IgD-negative memory B cell (primary cell): ENCODE measurements around the gene ZBTB33. TPM values are rescaled to one million over a fixed set of nuclear protein-coding genes. Genes with fewer than 3 reads are reported as not detected.

Experiments
- H3K27ac Mint-ChIP-seq, 3 donors: one replicate each; pipeline ENCODE4 v1.8.0; 2020 to 2022; ENCODE audit warnings: mild to moderate bottlenecking in 3 of 3, mixed read lengths in 3 of 3, moderate library complexity in 1 of 3
- H3K27me3 Mint-ChIP-seq: one replicate; pipeline ENCODE4 v1.8.0; 2021; ENCODE audit warnings: mixed read lengths
- H3K36me3 Mint-ChIP-seq: one replicate; pipeline ENCODE4 v1.8.0; 2020; ENCODE audit warnings: mild to moderate bottlenecking, mixed read lengths
- H3K4me1 Mint-ChIP-seq, 3 donors: one replicate each; pipeline ENCODE4 v1.8.0; 2020 to 2022; ENCODE audit warnings: mixed read lengths in 3 of 3, mild to moderate bottlenecking in 1 of 3
- H3K4me3 Mint-ChIP-seq, 4 donors: one replicate each; pipeline ENCODE4 v1.8.0; 2020 to 2022; ENCODE audit warnings: mild to moderate bottlenecking in 4 of 4, mixed read lengths in 4 of 4, moderate library complexity in 3 of 4
- H3K9me3 Mint-ChIP-seq, 3 donors: one replicate each; pipeline ENCODE4 v1.8.0; 2020 to 2021; ENCODE audit warnings: mixed read lengths in 3 of 3, mild to moderate bottlenecking in 1 of 3
- polyA plus RNA-seq: library from polyadenylated mRNA; unstranded; fragments of 300-500 nt; fragmentation: Illumina TruSeq; gene quantifications from one replicate; pipeline ENCODE4 v1.2.3, GENCODE V29; 2021

ZBTB33 gene, protein sequence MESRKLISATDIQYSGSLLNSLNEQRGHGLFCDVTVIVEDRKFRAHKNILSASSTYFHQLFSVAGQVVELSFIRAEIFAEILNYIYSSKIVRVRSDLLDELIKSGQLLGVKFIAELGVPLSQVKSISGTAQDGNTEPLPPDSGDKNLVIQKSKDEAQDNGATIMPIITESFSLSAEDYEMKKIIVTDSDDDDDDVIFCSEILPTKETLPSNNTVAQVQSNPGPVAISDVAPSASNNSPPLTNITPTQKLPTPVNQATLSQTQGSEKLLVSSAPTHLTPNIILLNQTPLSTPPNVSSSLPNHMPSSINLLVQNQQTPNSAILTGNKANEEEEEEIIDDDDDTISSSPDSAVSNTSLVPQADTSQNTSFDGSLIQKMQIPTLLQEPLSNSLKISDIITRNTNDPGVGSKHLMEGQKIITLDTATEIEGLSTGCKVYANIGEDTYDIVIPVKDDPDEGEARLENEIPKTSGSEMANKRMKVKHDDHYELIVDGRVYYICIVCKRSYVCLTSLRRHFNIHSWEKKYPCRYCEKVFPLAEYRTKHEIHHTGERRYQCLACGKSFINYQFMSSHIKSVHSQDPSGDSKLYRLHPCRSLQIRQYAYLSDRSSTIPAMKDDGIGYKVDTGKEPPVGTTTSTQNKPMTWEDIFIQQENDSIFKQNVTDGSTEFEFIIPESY
- 11.5 TPM for polyA plus RNA-seq

DNA sequence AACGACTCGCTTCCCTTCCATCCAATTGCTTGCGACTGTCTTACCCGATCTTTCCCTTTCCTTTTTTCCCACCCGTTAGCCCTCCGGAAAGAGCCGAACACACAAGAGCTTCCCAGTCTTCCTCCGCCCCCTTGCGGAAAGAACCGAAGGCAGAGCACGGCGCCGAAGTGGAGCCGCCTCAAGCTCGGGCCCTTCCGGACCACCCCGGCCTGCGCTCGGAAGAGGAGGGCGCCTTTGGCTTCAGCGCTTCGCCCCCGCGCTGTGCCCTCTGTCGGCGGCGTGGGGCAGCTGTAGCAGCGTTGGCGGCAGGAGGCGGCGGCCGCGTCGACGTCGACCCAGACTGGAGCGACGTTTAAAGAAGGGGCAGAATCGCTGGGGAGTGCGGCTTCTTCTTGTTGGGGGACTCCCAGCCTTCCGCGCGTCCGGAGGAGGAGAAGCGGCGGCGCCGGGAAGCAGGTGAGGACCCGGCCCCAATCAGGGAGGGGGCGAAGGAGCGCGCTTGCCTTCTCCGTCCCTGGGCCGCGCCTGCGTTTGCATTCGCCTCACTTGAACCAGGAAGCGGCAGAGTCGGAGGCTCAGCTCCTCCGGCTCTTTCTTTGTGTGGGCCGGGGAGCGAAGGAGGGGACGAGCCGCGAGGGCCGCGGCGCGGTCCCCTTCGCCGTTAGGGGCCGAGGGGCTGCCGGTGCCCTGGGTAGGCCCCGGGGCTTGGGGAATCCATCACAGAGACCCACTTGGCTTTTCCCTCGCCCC, at the start of gene ZBTB33:
TSS of gene ZBTB33 (plus strand) at position 291 of the 750 bp plus-strand sequence. CDS start 2,604 bp downstream, outside the sequence.
- Mint-ChIP-seq H3K27ac (peak within 1 kb of the TSS; percentile 83 to 95 (median 93)), H3K36me3 (no peaks in the 10 kb centered on the region), H3K4me3 (peak within 1 kb of the TSS; percentile 90 to 97 (median 94)), H3K9me3 (peaks cover 0 to 1% (median 0%) of the 10 kb centered on the region in 3 donors), H3K4me1 (peaks cover 5 to 9% (median 6%) of the 10 kb centered on the region in 3 donors), H3K27me3 (peaks cover 3% of the 10 kb centered on the region)

DNA sequence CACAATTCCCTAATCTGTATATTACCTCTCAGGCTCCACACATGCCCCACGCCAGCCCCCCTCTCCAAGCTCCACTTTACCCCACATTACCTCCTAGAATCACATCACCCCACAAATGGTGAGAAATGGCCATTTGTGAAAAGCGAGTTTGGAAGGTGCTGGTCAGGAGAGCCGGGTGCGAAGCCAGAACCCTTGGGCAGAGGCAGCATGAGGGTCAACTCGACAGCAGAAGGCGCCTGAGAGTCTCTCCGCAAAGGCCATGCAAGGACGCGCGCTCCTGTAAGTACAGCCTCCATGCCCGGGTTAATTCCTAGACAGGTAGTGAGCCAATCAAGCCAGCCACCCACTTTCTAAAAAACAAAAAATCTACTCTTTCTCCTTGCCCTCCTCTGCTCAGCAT, 49.8 kb upstream of the ZBTB33 start:
- H3K4me3 Mint-ChIP-seq, result no peak overlapping the region
- H3K9me3 Mint-ChIP-seq, result peaks cover 0 to 1% (median 0%) of the 10 kb centered on the region in 3 donors
- no peak overlapping the region for H3K27ac Mint-ChIP-seq
- H3K4me1 Mint-ChIP-seq, result no peaks in the 10 kb centered on the region
- H3K36me3 Mint-ChIP-seq, result no peaks in the 10 kb centered on the region
- H3K27me3 Mint-ChIP-seq, result peaks cover 3% of the 10 kb centered on the region

DNA sequence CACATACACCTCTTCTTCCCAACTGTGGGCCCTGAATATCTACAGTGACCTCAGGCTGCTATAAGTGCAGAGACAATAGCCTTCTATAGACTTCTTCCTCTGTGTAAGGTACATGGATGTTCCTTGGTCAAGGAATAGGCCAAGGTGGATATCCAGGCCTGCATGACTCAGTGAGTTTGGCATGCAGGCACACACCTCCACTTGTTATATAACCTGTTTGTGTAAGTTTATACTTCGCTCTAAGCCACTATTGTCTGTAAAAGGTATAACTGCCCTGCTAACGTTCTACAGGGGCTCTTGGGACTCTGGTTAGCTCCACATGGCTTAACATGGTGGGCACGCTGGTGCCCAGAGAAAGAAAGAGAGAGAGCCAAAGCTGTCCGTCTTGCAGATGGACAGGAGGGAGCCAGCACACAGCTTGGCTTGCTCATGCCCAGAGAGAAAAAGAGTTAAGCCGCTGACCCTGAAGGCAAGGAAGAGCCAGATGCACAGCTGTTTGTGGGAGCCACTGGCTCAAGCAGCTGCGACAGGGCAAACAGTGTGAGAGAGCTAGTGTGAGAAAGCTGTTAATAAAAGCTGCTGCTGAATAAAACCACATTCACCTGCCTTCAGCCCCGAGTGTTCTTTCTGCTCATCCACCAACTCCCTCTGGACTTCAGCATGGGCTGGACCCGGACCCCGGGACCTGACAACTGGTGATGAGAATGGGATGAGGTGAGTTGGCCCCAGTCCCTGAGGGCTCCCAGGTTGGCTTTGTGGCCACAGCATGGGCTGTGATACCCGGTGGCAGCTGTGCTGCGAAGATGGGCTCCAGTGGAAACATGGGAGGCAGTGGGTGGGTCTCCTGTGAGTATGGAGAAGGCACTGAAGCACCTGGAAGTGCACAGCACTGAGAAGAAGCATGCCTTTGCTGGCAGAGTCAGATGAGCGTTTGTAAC, 44.5 kb upstream of the ZBTB33 start:
- H3K9me3 Mint-ChIP-seq, result no peaks in the 10 kb centered on the region
- no peak overlapping the region for H3K27ac Mint-ChIP-seq
- no peaks in the 10 kb centered on the region for H3K27me3 Mint-ChIP-seq
- H3K4me1 Mint-ChIP-seq, result peaks cover 0 to 3% (median 0%) of the 10 kb centered on the region in 3 donors
- no peak overlapping the region for H3K4me3 Mint-ChIP-seq
- peaks cover 2% of the 10 kb centered on the region for H3K36me3 Mint-ChIP-seq

DNA sequence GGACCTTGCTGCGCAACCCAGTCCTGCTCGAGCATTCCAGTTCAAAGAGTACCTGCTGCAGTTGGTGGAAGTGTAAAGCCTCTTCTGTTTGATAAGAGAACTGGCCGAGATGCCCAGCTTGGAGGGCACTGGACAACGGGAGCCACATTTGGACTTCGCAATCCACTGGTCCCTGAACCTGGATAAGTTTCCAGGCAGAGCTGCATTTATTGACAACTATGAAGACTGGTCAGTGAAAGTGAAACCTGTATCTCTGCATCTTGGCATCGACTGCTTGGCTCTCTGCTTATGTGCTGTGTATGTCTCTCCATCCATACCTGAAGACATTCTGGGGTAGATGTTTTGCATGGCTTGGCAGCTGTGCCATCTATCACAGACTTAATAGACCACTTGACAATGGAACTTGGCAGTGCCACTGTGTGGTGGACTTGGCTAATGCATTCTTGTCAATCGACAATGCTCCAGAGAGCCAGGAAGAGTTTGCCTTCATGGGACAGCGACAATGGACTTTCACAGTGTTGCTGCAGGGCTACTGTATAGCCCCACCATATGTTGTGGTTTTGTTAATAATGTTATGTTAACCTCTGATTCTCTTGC, 43.5 kb upstream of the ZBTB33 start:
- Mint-ChIP-seq H3K36me3 (peaks cover 2% of the 10 kb centered on the region), H3K9me3 (no peaks in the 10 kb centered on the region), H3K27me3 (no peaks in the 10 kb centered on the region), H3K27ac (no peak overlapping the region), H3K4me3 (no peak overlapping the region), H3K4me1 (peaks cover 0 to 3% (median 0%) of the 10 kb centered on the region in 3 donors)

DNA sequence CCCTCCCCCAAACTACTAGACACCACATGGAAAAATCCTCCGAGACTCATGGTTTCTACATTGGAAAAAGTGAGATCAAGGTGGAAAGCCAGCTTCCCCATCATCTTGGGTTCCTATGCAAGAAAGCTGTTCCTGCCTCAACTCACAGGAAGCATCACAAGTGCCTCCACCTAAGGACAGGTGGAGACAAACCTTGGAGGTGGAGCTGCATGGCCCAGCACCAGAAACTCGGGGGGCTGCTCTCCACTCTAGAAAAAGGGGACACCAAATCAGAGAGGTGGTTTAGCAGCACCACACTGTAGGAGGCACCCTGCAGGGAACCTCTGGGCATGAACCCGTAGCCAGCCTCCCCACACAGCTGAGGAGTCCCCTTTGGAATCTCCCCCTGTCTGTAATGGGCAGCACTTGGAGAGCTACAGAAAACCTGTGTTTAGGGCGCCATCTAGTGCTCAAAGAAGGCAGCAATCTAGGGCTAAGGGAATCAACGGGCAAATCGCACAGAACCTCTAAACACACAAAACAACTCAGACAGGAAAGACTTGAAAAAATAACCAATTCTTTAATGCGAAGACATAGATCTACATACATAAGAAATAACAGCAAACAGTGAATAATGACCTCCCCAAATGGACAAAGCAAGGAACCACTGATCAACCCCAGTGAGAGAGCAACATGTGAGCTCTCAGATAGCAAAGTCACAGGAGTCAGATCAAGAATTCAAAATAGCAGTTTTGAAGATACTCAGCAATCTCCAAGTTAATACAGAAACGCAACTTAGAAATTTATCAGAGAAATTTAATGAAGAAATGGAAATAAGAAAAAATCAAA, 37.0 kb upstream of the ZBTB33 start:
- Mint-ChIP-seq H3K27me3 (peaks cover 3% of the 10 kb centered on the region), H3K4me1 (peaks cover 0 to 3% (median 3%) of the 10 kb centered on the region in 3 donors), H3K27ac (peak overlapping the region in 1 of 3 donors; percentile 25), H3K4me3 (no peak overlapping the region), H3K9me3 (no peaks in the 10 kb centered on the region), H3K36me3 (peaks cover 2% of the 10 kb centered on the region)

DNA sequence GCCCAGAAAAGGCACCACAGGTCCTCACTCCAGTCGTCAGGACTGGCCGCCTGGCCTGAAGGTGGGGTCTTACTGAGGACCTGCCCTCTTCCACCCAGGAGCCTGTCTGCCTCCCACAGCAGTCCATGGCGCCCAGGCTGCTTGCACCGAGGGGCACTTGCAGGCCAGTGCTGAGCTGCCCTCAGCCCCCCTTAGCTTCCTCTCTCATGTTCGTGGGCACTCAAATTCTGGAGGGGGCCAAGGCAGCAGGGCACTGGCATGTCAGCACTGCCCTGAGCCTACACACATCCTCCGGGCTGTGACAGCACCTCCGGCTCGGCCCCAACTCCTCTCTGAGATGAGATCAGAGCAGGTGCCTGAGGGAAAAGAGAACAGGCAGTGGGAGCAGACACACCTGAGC, 27.2 kb upstream of the ZBTB33 start:
- no peak overlapping the region for H3K4me3 Mint-ChIP-seq
- H3K27ac Mint-ChIP-seq, result no peak overlapping the region
- peaks cover 0 to 2% (median 0%) of the 10 kb centered on the region in 3 donors for H3K9me3 Mint-ChIP-seq
- no peaks in the 10 kb centered on the region for H3K27me3 Mint-ChIP-seq
- peaks cover 0 to 2% (median 0%) of the 10 kb centered on the region in 3 donors for H3K4me1 Mint-ChIP-seq
- no peaks in the 10 kb centered on the region for H3K36me3 Mint-ChIP-seq

DNA sequence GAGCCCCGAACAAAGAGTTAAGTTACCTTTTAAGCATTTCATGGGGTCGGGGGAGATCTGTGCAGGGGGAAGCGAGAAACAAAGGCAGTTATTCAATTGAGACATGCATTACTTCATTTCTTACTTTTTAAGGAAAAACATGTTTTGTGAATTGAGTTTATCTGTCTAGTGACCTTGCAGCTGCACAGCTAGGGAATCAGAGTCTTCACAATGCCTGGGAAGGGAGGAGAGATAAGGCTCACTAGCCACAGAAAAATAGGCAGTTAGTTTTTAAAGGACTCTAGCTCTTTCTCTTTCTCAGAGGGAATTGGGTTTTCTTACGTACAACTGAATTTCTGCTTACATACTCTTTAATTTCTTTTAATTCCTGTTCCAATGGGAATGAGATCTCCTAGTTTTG, 26.2 kb upstream of the ZBTB33 start:
- peaks cover 0 to 2% (median 0%) of the 10 kb centered on the region in 3 donors for H3K9me3 Mint-ChIP-seq
- H3K4me1 Mint-ChIP-seq, result peaks cover 0 to 2% (median 0%) of the 10 kb centered on the region in 3 donors
- no peaks in the 10 kb centered on the region for H3K36me3 Mint-ChIP-seq
- H3K27ac Mint-ChIP-seq, result no peak overlapping the region
- no peaks in the 10 kb centered on the region for H3K27me3 Mint-ChIP-seq
- no peak overlapping the region for H3K4me3 Mint-ChIP-seq

DNA sequence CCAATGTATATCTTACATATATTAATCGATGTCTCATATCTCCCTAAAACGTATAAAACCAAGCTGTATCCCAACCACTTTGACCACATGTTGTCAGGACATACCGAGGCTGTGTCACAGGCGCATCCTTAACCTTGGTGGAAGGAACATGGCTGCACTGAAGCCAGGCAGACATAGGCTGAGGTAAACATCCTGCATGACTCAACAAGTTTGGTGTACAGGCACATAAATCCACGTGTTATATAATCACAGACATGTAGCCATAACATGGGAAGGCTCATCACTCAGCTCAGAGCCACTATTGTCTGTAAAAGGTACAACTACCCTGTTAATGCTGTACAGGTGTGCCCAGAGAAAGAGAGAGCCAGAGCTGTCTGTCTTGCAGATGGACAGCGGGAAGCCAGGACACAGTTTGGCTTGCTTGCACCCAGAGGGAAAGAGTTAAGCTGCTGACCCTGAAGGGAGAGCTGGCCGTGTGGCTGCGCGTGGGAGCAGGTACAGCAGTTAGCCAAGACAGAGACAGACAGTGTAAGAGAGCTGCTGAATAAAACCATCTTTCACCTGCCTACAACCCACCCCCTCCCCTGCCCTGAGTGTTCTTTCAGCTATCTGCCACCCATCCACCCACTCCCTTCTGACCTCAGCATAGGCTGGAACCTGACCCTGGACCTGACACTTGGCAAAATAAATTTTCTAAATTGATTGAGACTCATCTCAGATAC, 22.3 kb upstream of the ZBTB33 start:
- Mint-ChIP-seq H3K27me3 (no peaks in the 10 kb centered on the region), H3K36me3 (peaks cover 2% of the 10 kb centered on the region), H3K4me1 (no peaks in the 10 kb centered on the region), H3K27ac (peak overlapping the region in 1 of 3 donors; percentile 51), H3K9me3 (no peaks in the 10 kb centered on the region), H3K4me3 (no peak overlapping the region)

DNA sequence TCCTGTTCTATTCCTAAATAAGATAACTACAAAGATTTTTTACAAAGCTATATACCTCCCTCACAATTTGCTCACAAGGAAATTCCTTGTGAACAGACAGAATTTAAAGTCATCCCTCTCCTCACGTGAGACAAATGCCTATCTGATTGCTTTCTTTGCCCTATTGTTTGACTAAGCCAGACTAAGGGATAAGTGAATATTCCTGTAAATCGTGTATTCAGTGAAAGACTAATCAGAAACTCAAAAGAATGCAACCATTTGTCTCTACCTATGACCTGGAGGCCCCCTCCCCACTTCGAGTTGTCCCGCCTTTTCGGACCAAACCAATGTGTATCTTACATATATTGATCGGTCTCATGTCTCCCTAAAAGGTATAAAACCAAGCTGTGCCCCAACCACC, 15.3 kb upstream of the ZBTB33 start:
- Mint-ChIP-seq H3K27me3 (no peaks in the 10 kb centered on the region), H3K36me3 (peaks cover 3% of the 10 kb centered on the region), H3K4me3 (no peak overlapping the region), H3K4me1 (peaks cover 0 to 3% (median 0%) of the 10 kb centered on the region in 3 donors), H3K27ac (no peak overlapping the region), H3K9me3 (no peaks in the 10 kb centered on the region)

DNA sequence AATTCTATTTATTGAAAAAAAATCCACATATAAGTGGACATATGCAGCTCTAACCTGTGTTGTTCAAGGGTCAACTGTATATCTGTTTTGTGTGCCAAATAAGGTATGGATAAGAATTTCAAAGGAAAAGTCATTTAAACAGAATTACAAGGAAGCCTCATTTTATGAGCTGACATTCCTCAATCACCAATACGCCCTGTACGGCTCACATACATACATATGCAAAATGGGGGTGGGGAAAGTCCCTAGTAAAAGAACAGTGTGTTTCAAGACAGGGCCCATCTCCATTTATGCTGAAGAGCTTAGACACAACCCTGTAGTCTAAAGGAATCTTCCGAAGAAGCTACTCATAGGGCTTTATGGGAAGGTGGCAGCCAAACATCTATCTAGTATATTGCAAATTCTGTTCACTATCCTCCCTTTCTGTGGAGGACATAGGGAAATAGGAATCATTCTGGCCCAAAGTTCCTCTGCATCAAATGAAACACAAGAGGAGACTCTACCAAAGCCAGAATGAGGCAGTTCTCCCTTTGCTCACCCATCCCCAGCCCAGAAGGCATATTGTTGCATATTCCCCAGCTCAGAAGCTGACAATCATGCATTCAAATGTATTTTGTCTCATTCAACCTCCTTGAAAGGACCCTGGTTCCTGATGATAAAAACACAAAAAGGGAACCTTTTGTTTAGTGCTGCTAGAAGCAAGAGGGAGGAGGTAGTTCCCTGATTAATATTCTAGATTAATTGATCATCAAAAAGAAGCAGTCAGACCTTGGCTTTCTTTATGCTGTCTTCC, 13.7 kb upstream of the ZBTB33 start:
- Mint-ChIP-seq H3K27ac (no peak overlapping the region), H3K36me3 (peaks cover 2% of the 10 kb centered on the region), H3K4me1 (peaks cover 0 to 5% (median 0%) of the 10 kb centered on the region in 3 donors), H3K4me3 (no peak overlapping the region), H3K27me3 (no peaks in the 10 kb centered on the region), H3K9me3 (no peaks in the 10 kb centered on the region)

DNA sequence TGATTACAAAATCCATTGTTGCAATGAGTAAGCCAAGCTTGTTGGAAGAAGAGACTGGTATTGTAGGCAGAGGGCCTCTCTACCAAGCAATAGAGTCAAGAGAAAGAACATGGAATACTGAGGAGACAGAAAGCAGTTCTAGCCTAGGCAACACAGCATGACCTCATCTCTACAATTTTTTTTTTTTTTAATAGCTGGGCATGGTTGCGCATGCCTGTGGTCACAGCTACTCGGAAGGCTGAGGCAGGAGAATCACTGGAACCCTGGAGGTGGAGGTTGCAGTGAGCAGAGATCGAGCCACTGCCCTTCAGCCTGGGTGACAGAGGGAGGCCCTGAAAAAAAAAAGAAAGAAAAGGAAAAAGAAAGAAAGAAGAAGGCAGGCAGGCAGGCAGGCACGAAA, 11.7 kb upstream of the ZBTB33 start:
- Mint-ChIP-seq H3K4me1 (peaks cover under 1 to 15% (median 6%) of the 10 kb centered on the region in 3 donors), H3K27ac (no peak overlapping the region), H3K4me3 (no peak overlapping the region), H3K27me3 (no peaks in the 10 kb centered on the region), H3K36me3 (peaks cover 2% of the 10 kb centered on the region), H3K9me3 (no peaks in the 10 kb centered on the region)

DNA sequence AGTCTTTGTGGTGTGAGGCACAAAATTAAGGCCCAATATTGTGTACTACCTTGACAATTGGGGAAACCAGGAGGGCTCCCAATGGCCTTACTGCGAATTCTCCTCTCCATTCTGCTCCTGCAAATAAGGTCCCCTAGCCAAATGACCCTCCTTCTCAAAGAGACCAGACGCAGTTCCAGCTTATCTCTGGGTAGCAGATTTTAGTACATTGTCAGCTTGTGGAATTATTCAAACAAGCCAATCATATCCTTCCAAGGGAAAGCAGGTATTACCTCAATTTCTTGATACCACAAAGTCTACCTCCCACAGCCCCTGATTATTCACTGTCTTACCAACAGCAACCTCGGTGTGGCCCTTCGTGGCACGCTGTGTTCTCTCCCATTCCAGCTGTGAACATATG, 7.8 kb upstream of the ZBTB33 start:
- H3K9me3 Mint-ChIP-seq, result peaks cover 0 to 1% (median 0%) of the 10 kb centered on the region in 3 donors
- H3K27me3 Mint-ChIP-seq, result peaks cover 3% of the 10 kb centered on the region
- H3K4me3 Mint-ChIP-seq, result no peak overlapping the region
- no peak overlapping the region for H3K27ac Mint-ChIP-seq
- H3K36me3 Mint-ChIP-seq, result peaks cover 2% of the 10 kb centered on the region
- peaks cover 4 to 20% (median 12%) of the 10 kb centered on the region in 3 donors for H3K4me1 Mint-ChIP-seq
